ENCODE data around the gene RHBDF2.
A peak's percentile ranks its signal among the peaks of the same experiment; 100 is the strongest.

RHBDF2 gene

DNA sequence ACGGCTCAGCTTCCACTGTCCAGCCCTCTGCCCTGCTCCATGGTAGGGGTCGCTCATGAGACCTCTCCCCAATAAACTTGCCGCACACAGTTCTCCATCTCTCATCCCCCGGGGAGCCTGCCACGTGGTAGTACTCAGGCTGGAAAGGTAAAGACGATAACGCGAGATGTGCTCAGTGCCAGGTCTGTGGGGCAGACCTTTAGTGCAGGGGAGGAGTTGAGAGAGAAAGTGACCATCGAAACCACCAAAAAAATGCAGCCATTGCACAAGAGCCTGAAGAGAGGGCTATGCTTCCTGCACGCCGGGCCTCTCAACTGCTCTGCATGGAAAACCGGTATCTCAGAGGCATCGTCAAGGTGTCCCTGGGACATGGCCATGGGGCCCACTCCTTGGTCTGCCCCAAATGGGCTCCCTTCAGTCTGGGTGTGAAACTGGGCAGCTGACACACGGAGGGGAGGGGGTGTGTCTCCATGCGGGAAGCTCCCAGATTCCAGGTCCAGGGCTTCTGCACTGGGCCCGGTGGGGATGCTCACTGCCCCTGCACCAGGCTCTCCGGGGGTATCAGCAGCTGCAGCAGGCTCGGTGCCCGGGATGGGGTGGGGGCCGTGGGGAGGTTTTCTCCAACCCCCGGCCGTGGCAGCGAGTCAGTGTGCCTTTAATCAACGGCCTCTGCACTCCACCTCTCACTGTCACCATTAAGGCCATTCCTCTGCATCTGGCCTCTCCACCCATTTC lies 38.5 kb downstream of the RHBDF2 start:
- no peak for TF ChIP-seq CTCF (IDR thresholded peaks at IDR 0.05; ENCODE audit: low read depth, low read length, missing control alignments)
- no peak overlapping the region for H3K4me3 ChIP-seq (replicated peaks; ENCODE audit: low read depth, low read length)
- no peak for DNase-seq (ENCODE audit: extremely low read depth, low read depth)

- no peak for TF ChIP-seq CTCF (IDR thresholded peaks at IDR 0.05; ENCODE audit: low read depth, low read length, missing control alignments)
- no peak overlapping the region for H3K4me3 ChIP-seq (replicated peaks; ENCODE audit: low read depth, low read length)
- DNase-seq (ENCODE audit: extremely low read depth, low read depth), result no peak
These were observed 39.3 kb downstream of the RHBDF2 start for GRCh38 chr17:76461765-76462555.

- TF ChIP-seq CTCF (IDR thresholded peaks at IDR 0.05; ENCODE audit: low read depth, low read length, missing control alignments), result no peak
- DNase-seq (ENCODE audit: extremely low read depth, low read depth), result no peak
- no peak overlapping the region for H3K4me3 ChIP-seq (replicated peaks; ENCODE audit: low read depth, low read length)
These were observed 41.5 kb downstream of the RHBDF2 start for GRCh38 chr17:76459674-76460073.

- peak; percentile 74 for TF ChIP-seq CTCF (IDR thresholded peaks at IDR 0.05; ENCODE audit: low read depth, low read length, missing control alignments)
- DNase-seq (ENCODE audit: extremely low read depth, low read depth), result no peak
- no peak overlapping the region for H3K4me3 ChIP-seq (replicated peaks; ENCODE audit: low read depth, low read length)
These were observed 42.4 kb downstream of the RHBDF2 start for GRCh38 chr17:76458580-76459490.

GRCh38 chr17:76453431-76453743 lies 47.8 kb downstream of the RHBDF2 start:
- no peak for TF ChIP-seq CTCF (IDR thresholded peaks at IDR 0.05; ENCODE audit: low read depth, low read length, missing control alignments)
- H3K4me3 ChIP-seq (replicated peaks; ENCODE audit: low read depth, low read length), result no peak overlapping the region
- no peak for DNase-seq (ENCODE audit: extremely low read depth, low read depth)

GRCh38 chr17:76452660-76453430 lies 48.4 kb downstream of the RHBDF2 start, which contains the start of gene UBE2O:
TSS of gene UBE2O (minus strand) at chr17:76453152. CDS start at chr17:76453141, 11 bp downstream.
- peak within 1 kb of the TSS; percentile 66 for H3K4me3 ChIP-seq (replicated peaks; ENCODE audit: low read depth, low read length)
- DNase-seq (ENCODE audit: extremely low read depth, low read depth), result peak; percentile 47
- peak; percentile 35 for TF ChIP-seq CTCF (IDR thresholded peaks at IDR 0.05; ENCODE audit: low read depth, low read length, missing control alignments)
